ENCODE data around the gene MYL4.
"Not testable (repeated sequence)": the region's sequence is repeated elsewhere in the genome, so short reads cannot be mapped to it uniquely, and the experiment has no call there.

DNA sequence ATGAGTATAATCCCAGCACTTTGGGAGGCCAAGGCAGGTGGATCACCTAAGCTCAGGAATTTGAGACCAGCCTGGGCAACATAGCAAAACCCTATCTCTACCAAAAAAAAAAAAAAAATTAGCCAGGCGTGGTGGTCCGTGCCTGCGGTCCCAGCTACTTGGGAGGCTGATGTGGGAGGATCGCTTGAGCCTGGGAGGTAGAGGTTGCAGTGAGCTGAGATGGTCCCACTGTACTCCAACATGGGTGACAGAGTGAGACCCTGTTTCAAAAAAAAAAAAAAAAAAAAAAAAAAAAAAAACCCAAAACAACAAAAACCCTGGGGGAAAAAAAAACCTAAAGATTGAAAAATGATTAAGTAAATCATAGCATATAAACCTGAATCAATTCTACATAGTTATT lies 28.2 kb upstream of the MYL4 start:
- not testable (repeated sequence) for TF ChIP-seq EZH2 (IDR thresholded peaks at IDR 0.05; ENCODE audit: low read length, unreplicated experiment); EZH2phosphoT487 (IDR thresholded peaks at IDR 0.05; ENCODE audit: borderline replicate concordance, low read length)
- TF ChIP-seq, protein P1, sequence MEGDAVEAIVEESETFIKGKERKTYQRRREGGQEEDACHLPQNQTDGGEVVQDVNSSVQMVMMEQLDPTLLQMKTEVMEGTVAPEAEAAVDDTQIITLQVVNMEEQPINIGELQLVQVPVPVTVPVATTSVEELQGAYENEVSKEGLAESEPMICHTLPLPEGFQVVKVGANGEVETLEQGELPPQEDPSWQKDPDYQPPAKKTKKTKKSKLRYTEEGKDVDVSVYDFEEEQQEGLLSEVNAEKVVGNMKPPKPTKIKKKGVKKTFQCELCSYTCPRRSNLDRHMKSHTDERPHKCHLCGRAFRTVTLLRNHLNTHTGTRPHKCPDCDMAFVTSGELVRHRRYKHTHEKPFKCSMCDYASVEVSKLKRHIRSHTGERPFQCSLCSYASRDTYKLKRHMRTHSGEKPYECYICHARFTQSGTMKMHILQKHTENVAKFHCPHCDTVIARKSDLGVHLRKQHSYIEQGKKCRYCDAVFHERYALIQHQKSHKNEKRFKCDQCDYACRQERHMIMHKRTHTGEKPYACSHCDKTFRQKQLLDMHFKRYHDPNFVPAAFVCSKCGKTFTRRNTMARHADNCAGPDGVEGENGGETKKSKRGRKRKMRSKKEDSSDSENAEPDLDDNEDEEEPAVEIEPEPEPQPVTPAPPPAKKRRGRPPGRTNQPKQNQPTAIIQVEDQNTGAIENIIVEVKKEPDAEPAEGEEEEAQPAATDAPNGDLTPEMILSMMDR (conservative IDR thresholded peaks at IDR 0.05; ENCODE audit: low read depth, low read length), result not testable (repeated sequence)

All from PC-3 (cell line).